Measurements from ENCODE around the gene TIGD3. TPM values are rescaled to one million over a fixed set of nuclear protein-coding genes. Genes with fewer than 3 reads are reported as not detected.

TIGD3 gene
- total RNA-seq, 6 experiments from 2014 or later = 0.10 to 0.28 (median 0.20) TPM; not detected in 3

- no peak for DNase-seq
- Histone ChIP-seq H3K4me3 (no peak overlapping the region), H3K36me3 (peaks cover 0 to 39% (median 17%) of the 10 kb centered on the region in 4 donors)
Measured at GRCh38 chr11:65353376-65353775, 1.2 kb upstream of the TIGD3 start.

GRCh38 chr11:65353900-65354264 lies 669 bp upstream of the TIGD3 start:
- TF ChIP-seq CTCF (IDR thresholded peaks at IDR 0.05) (no peak), POLR2A (IDR thresholded peaks at IDR 0.05) (no peak)
- peak overlapping the region in 2 of 3 donors; percentile 64 to 65 for H3K4me3 ChIP-seq
- H3K27ac ChIP-seq = no peak overlapping the region
- no peak for ATAC-seq
- H3K4me1 ChIP-seq = peaks cover 0 to 34% (median 10%) of the 10 kb centered on the region in 4 donors
- no peaks in the 10 kb centered on the region for H3K9me3 ChIP-seq
- WGBS (ENCODE audit: insufficient coverage, low coverage, low lambda C conversion rate, missing lambda C conversion rate) = 47% methylated on average over 15 of the region's 16 CpGs
- intact Hi-C loops (cut with DNase I) = no loop called here
- DNase-seq = no peak
- peaks cover 0 to 34% (median 13%) of the 10 kb centered on the region in 4 donors for H3K36me3 ChIP-seq
- H3K27me3 ChIP-seq = no peaks in the 10 kb centered on the region

More at GRCh38 chr11:65353376-65353775, 1.2 kb upstream of the TIGD3 start:
- TF ChIP-seq POLR2A (IDR thresholded peaks at IDR 0.05) (no peak), CTCF (IDR thresholded peaks at IDR 0.05) (no peak)
- intact Hi-C loops (cut with DNase I) = no loop called here
- no peak for ATAC-seq
- Histone ChIP-seq H3K27ac (no peak overlapping the region), H3K4me1 (peaks cover 0 to 29% (median 10%) of the 10 kb centered on the region in 4 donors), H3K9me3 (no peaks in the 10 kb centered on the region), H3K27me3 (no peaks in the 10 kb centered on the region)
- 80% methylated on average over 7 of the region's 7 CpGs for WGBS (ENCODE audit: insufficient coverage, low coverage, low lambda C conversion rate, missing lambda C conversion rate)

- Histone ChIP-seq H3K36me3 (peaks cover 0 to 21% (median 9%) of the 10 kb centered on the region in 4 donors), H3K4me3 (peak overlapping the region; percentile 52 to 65 (median 64)), H3K27me3 (no peaks in the 10 kb centered on the region), H3K27ac (peak overlapping the region in 1 of 3 donors; percentile 18), H3K4me1 (peaks cover 0 to 35% (median 10%) of the 10 kb centered on the region in 4 donors), H3K9me3 (no peaks in the 10 kb centered on the region)
- 9% methylated on average over 21 of the region's 47 CpGs for WGBS (ENCODE audit: insufficient coverage, low coverage, low lambda C conversion rate, missing lambda C conversion rate)
- intact Hi-C loops (cut with DNase I) = loop anchor here in 1 of 2 donors (5.0 kb wide), 1 partner anchor 37 kb away; no protein-coding TSS in a partner anchor
- TF ChIP-seq POLR2A (IDR thresholded peaks at IDR 0.05) (no peak), CTCF (IDR thresholded peaks at IDR 0.05) (no peak)
- peak in 2 of 3 donors; percentile 48 to 62 for DNase-seq
- ATAC-seq = peak in 3 of 4 donors; percentile 1 to 6 (median 2)
Measured at GRCh38 chr11:65355013-65355775, 643 bp downstream of the TIGD3 start.

- DNase-seq = peak in 1 of 3 donors; percentile 37
- H3K4me1 ChIP-seq = peaks cover 0 to 35% (median 10%) of the 10 kb centered on the region in 4 donors
- intact Hi-C loops (cut with DNase I) = loop anchor here in 1 of 2 donors (5.0 kb wide), 1 partner anchor 36 kb away; no protein-coding TSS in a partner anchor
- no peak overlapping the region for H3K27ac ChIP-seq
- ATAC-seq = no peak
- H3K27me3 ChIP-seq = no peaks in the 10 kb centered on the region
- no peaks in the 10 kb centered on the region for H3K9me3 ChIP-seq
- peak overlapping the region in 1 of 3 donors; percentile 65 for H3K4me3 ChIP-seq
- peaks cover 0 to 15% (median 7%) of the 10 kb centered on the region in 4 donors for H3K36me3 ChIP-seq
- TF ChIP-seq POLR2A (IDR thresholded peaks at IDR 0.05) = no peak
- TF ChIP-seq CTCF (IDR thresholded peaks at IDR 0.05) = no peak
- 64% methylated on average over 12 of the region's 35 CpGs for WGBS (ENCODE audit: insufficient coverage, low coverage, low lambda C conversion rate, missing lambda C conversion rate)
Measured at GRCh38 chr11:65355776-65356393, 1.3 kb downstream of the TIGD3 start.

Data from right lobe of liver (tissue), 6 donors.